IMR-90 (cell line): ENCODE data around the gene KLK1. TPM values are rescaled to one million over a fixed set of nuclear protein-coding genes. Genes with fewer than 3 reads are reported as not detected.
A peak's percentile ranks its signal among the peaks of the same experiment; 100 is the strongest.

Experiments used
- ATAC-seq: fragments of 200-7000 bp; cut with Tn5 transposase; 2 replicates; pipeline ENCODE4 v1.9.1; 2020; ENCODE audit warnings: low read depth, mild to moderate bottlenecking, moderate library complexity
- BruUV-seq: library from RNA; stranded (reverse); fragments of 400-500 nt; replicated peaks from 2 replicates; lab custom pipeline; 2021; lab: Mats Ljungman, UMichigan
- CTCF ChIA-PET: fragments of 300-600 bp; formaldehyde crosslinking; extraction: SDS; loops from one replicate; lab custom pipeline; 2021; ENCODE audit warnings: antibody characterized with exemption; lab: Yijun Ruan, JAX
- POLR2A ChIA-PET: fragments of 300-600 bp; sonication (Branson Sonifier 250); formaldehyde crosslinking; loops from one replicate; lab custom pipeline; 2022; ENCODE audit warnings: antibody characterized with exemption; ENCODE audit not compliant: unreplicated experiment; lab: Charles Lee
- DNase-seq: peaks from one replicate; pipeline ENCODE4 v3.0.0; 2013
- H2AFZ ChIP-seq: replicated peaks from 2 replicates; pipeline ENCODE3; 2013; ENCODE audit warnings: low read length, mild to moderate bottlenecking; ENCODE audit not compliant: poor library complexity
- H2AK5ac ChIP-seq: 2 replicates; pipeline ENCODE4 v1.6.1; 2013; ENCODE audit warnings: low read depth, low read length, inconsistent platforms
- H2AK9ac ChIP-seq: replicated peaks from 2 replicates; pipeline ENCODE3; 2013; ENCODE audit warnings: mild to moderate bottlenecking, low read depth, low read length, moderate library complexity; ENCODE audit not compliant: poor library complexity
- H2BK120ac ChIP-seq: 2 replicates; pipeline ENCODE4 v1.6.1; 2013; ENCODE audit warnings: low read depth, low read length, inconsistent platforms
- H2BK15ac ChIP-seq: 3 replicates; pipeline ENCODE4 v1.6.1; 2013; ENCODE audit warnings: low read depth, low read length, inconsistent platforms
- H2BK20ac ChIP-seq: 2 replicates; pipeline ENCODE4 v1.6.1; 2013; ENCODE audit warnings: low read depth, mild to moderate bottlenecking, inconsistent platforms, low read length, moderate library complexity
- H2BK5ac ChIP-seq: 2 replicates; pipeline ENCODE4 v1.6.1; 2013; ENCODE audit warnings: mild to moderate bottlenecking, low read depth, low read length, inconsistent platforms; ENCODE audit not compliant: poor library complexity, severe bottlenecking
- H3K14ac ChIP-seq: replicated peaks from 2 replicates; pipeline ENCODE4 v1.6.1; 2013; ENCODE audit warnings: low read depth, low read length, inconsistent platforms
- H3K18ac ChIP-seq: 2 replicates; pipeline ENCODE4 v1.6.1; 2013; ENCODE audit warnings: low read depth, low read length, control low read depth
- H3K23ac ChIP-seq: 2 replicates; pipeline ENCODE4 v1.6.1; 2013; ENCODE audit warnings: low read depth, low read length, inconsistent platforms
- H3K27ac ChIP-seq: 2 replicates; pipeline ENCODE4 v1.5.1; 2013; ENCODE audit warnings: mild to moderate bottlenecking, control low read depth, low read length; ENCODE audit not compliant: insufficient read depth
- H3K27me3 ChIP-seq: 2 replicates; pipeline ENCODE4 v1.6.1; 2013; ENCODE audit warnings: low read length; ENCODE audit not compliant: control insufficient read depth, insufficient read depth
- H3K36me3 ChIP-seq: 2 replicates; pipeline ENCODE4 v1.6.1; 2013; ENCODE audit warnings: low read length, mixed read lengths; ENCODE audit not compliant: control insufficient read depth, insufficient read depth
- H3K4ac ChIP-seq: 2 replicates; pipeline ENCODE4 v1.6.1; 2013; ENCODE audit warnings: low read depth, low read length, inconsistent platforms
- H3K4me1 ChIP-seq: 2 replicates; pipeline ENCODE4 v1.6.1; 2013; ENCODE audit warnings: low read length, mixed read lengths; ENCODE audit not compliant: control insufficient read depth, insufficient read depth
- H3K4me2 ChIP-seq: 2 replicates; pipeline ENCODE4 v1.6.1; 2013; ENCODE audit warnings: low read depth, mild to moderate bottlenecking, control low read depth, low read length, moderate library complexity
- H3K4me3 ChIP-seq: 2 replicates; pipeline ENCODE4 v1.5.1; 2013; ENCODE audit warnings: low read depth, mild to moderate bottlenecking, control low read depth, low read length, moderate library complexity; ENCODE audit not compliant: insufficient read depth
- H3K56ac ChIP-seq: 2 replicates; pipeline ENCODE4 v1.6.1; 2013; ENCODE audit warnings: low read length, inconsistent platforms; ENCODE audit not compliant: insufficient read depth; ENCODE audit errors: extremely low read depth
- H3K79me1 ChIP-seq, 2 experiments: 2 replicates each; pipeline ENCODE4 v1.6.1; 2013; ENCODE audit warnings: low read length in 2 of 2, inconsistent platforms in 1 of 2, low read depth in 1 of 2
- H3K9ac ChIP-seq: 2 replicates; pipeline ENCODE4 v1.6.1; 2013; ENCODE audit warnings: low read depth, low read length, control low read depth
- H3K9me1 ChIP-seq: 2 replicates; pipeline ENCODE4 v1.6.1; 2013; ENCODE audit warnings: low read length, inconsistent platforms; ENCODE audit not compliant: insufficient read depth
- H3K9me3 ChIP-seq: 2 replicates; pipeline ENCODE4 v1.6.1; 2013; ENCODE audit warnings: low read length; ENCODE audit not compliant: control insufficient read depth, insufficient read depth
- H4K20me1 ChIP-seq: 2 replicates; pipeline ENCODE4 v1.6.1; 2013; ENCODE audit warnings: low read length, inconsistent platforms; ENCODE audit not compliant: insufficient read depth
- H4K5ac ChIP-seq: 2 replicates; pipeline ENCODE4 v1.6.1; 2013; ENCODE audit warnings: mild to moderate bottlenecking, low read depth, low read length, control low read depth
- H4K8ac ChIP-seq, 2 experiments: 2 replicates each; pipeline ENCODE4 v1.6.1; 2013; ENCODE audit warnings: low read depth in 2 of 2, low read length in 2 of 2, control low read depth in 1 of 2, inconsistent platforms in 1 of 2
- H4K91ac ChIP-seq: 2 replicates; pipeline ENCODE4 v1.6.1; 2013; ENCODE audit warnings: low read depth, low read length, inconsistent platforms; ENCODE audit not compliant: insufficient read depth
- BHLHE40 ChIP-seq: fragments of 150-350 bp; IDR thresholded peaks from 2 replicates; pipeline ENCODE4 v1.6.1; 2016; ENCODE audit warnings: mild to moderate bottlenecking, low read depth, low read length
- CEBPB ChIP-seq: IDR thresholded peaks from 2 replicates; pipeline ENCODE4 v1.6.1; 2012; ENCODE audit warnings: low read depth, low read length, improper control_type of control experiment
- CHD1 ChIP-seq: IDR thresholded peaks from 2 replicates; pipeline ENCODE4 v1.6.1; 2012; ENCODE audit warnings: low read depth, low read length, improper control_type of control experiment
- FOS ChIP-seq: fragments of 150-350 bp; IDR thresholded peaks from 2 replicates; pipeline ENCODE4 v1.6.1; 2016; ENCODE audit warnings: low read depth, low read length
- MAFK ChIP-seq: IDR thresholded peaks from 2 replicates; pipeline ENCODE4 v1.6.1; 2012; ENCODE audit warnings: low read depth, low read length, improper control_type of control experiment
- MAZ ChIP-seq: IDR thresholded peaks from 2 replicates; pipeline ENCODE4 v1.6.1; 2012; ENCODE audit warnings: low read depth, mild to moderate bottlenecking, low read length, improper control_type of control experiment, moderate library complexity, borderline replicate concordance
- MXI1 ChIP-seq: IDR thresholded peaks from 2 replicates; pipeline ENCODE4 v1.6.1; 2012; ENCODE audit warnings: low read depth, mild to moderate bottlenecking, low read length, moderate library complexity, borderline replicate concordance
- NFE2L2 ChIP-seq: fragments of 150-350 bp; IDR thresholded peaks from 2 replicates; pipeline ENCODE4 v1.6.1; 2016; ENCODE audit warnings: low read depth, mild to moderate bottlenecking, low read length
- POLR2A ChIP-seq: IDR thresholded peaks from 2 replicates; pipeline ENCODE4 v1.6.1; 2012; ENCODE audit warnings: mild to moderate bottlenecking, low read depth, low read length
- RAD21 ChIP-seq: IDR thresholded peaks from 2 replicates; pipeline ENCODE4 v1.6.1; 2012; ENCODE audit warnings: low read length, improper control_type of control experiment
- RCOR1 ChIP-seq: IDR thresholded peaks from 2 replicates; pipeline ENCODE4 v1.6.1; 2012; ENCODE audit warnings: mild to moderate bottlenecking, low read length, improper control_type of control experiment; ENCODE audit not compliant: insufficient replicate concordance
- SMC3 ChIP-seq: fragments of 150-350 bp; IDR thresholded peaks from 2 replicates; pipeline ENCODE4 v1.6.1; 2016; ENCODE audit warnings: low read depth, mild to moderate bottlenecking, antibody characterized with exemption, low read length, moderate library complexity
- WGBS, 2 experiments: methylation state at CpG; one replicate each; pipeline versions ENCODE4 v1.1.5 to v1.1.7; 2013; ENCODE audit warnings: missing lambda C conversion rate in 2 of 2; ENCODE audit not compliant: insufficient read length in 1 of 2; ENCODE audit errors: extremely low coverage in 2 of 2; 5-methylcytosine and 5-hydroxymethylcytosine counted together
- dilution Hi-C: fragments of 300-500 bp; cut with HindIII; formaldehyde crosslinking; loops from one replicate; pipeline ENCODE4 v1.14.3; 2018; ENCODE audit warnings: low sequenced_read_pairs; ENCODE audit not compliant: unreplicated experiment
- in situ Hi-C: fragments of 300-500 bp; cut with MboI; formaldehyde crosslinking; loops from 3 replicates; pipeline ENCODE4 v1.14.3; 2019; ENCODE audit warnings: low sequenced_read_pairs, inconsistent platforms, mixed read lengths
- intact Hi-C: fragments of 100-400 bp; cut with micrococcal nuclease; formaldehyde crosslinking; loops from 2 replicates; pipeline ENCODE4 v1.10.0; 2022
- polyA plus RNA-seq, 3 experiments: library from polyadenylated mRNA; depleted of rRNA; stranded (reverse); fragments of >200 nt; gene quantifications; 2 replicates each; pipeline ENCODE4 v1.2.3, GENCODE V29; 2012; ENCODE audit warnings: low replicate concordance in 1 of 3
- total RNA-seq: library from RNA; depleted of rRNA; stranded (reverse); fragments of >200 nt; gene quantifications from 2 replicates; pipeline ENCODE4 v1.2.3, GENCODE V29; 2012
- TF ChIP-seq, protein P1 (sequence below): fragments of 150-350 bp; IDR thresholded peaks from 2 replicates; pipeline ENCODE4 v1.6.1; 2016; ENCODE audit warnings: low read depth, mild to moderate bottlenecking, low read length, moderate library complexity, borderline replicate concordance
- TF ChIP-seq, protein P2 (sequence below): fragments of 150-350 bp; IDR thresholded peaks from 2 replicates; pipeline ENCODE4 v1.6.1; 2017; ENCODE audit warnings: mild to moderate bottlenecking, antibody characterized with exemption, low read length, low read depth
- TF ChIP-seq, protein P3 (sequence below): conservative IDR thresholded peaks from 2 replicates; pipeline ENCODE4 v1.5.1; 2012; ENCODE audit warnings: mild to moderate bottlenecking, low read depth, low read length, improper control_type of control experiment

Gene KLK1
- total and polyA plus RNA-seq, 2 of the 4 experiments (the other 2 are of a cell fraction): not detected

DNA sequence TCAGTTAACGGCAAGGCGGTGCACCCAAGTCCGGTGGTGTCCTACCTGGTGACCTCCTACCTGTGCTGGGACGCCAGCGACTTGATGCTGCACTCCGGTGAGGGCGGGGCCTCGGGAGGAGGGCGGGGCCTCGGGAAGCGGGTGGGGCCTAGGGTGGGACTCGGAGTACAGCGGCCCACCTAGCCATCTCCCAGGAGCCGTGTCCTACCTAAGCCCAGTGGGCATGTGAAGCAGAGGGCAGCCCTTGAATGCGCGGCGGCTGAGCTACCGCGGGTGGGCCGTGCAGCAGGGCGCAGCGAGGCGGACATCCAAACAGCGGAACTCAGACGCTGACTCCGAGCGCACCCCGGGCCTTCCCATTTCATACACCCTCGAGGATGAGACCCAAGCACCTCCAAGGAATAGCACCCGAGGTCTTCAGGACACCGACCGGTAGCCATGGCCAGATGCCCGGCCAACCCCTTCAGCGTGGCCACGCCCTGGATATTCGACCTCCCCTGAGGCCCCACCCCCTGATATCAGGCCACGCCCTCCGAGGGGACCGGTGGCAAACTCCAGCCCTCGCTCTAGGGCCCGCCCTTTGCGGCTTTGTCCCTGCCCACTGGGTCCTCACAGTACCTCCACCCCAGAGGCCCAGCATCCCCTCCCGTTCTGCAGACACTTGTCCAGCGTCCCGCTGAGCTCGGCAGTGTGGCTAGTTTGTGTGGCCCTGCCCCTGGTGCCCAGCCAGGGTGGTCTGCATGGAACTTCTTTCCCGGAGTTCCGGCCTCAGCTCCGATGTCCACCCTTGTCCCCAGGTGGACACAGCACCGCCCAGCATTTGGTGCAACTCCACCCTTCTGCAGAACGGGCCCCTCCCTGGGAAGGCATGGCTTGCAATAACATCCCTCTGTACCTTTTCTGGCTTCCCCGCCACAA lies 5.4 kb downstream of the KLK1 start:
- Histone ChIP-seq H3K4me1 (no peaks in the 10 kb centered on the region), H2BK20ac (no peak overlapping the region), H3K9me1 (no peaks in the 10 kb centered on the region), H2BK5ac (no peak overlapping the region), H4K20me1 (no peaks in the 10 kb centered on the region), H3K23ac (no peak overlapping the region), H4K91ac (no peak overlapping the region), H3K79me1 (no peaks in the 10 kb centered on the region), H3K14ac (no peak overlapping the region), H4K5ac (no peak overlapping the region), H3K27me3 (peaks cover 45% of the 10 kb centered on the region), H3K4ac (no peak overlapping the region), H2AK5ac (no peak overlapping the region), H3K27ac (no peak overlapping the region), H3K4me2 (peak overlapping the region; percentile 77), H4K8ac (no peak overlapping the region), H3K18ac (no peak overlapping the region), H3K4me3 (peak overlapping the region; percentile 42), H3K36me3 (no peaks in the 10 kb centered on the region), H3K9me3 (no peaks in the 10 kb centered on the region), H3K56ac (no peak overlapping the region), H2AK9ac (no peak overlapping the region), H2BK120ac (no peak overlapping the region), H2BK15ac (no peak overlapping the region), H3K9ac (no peak overlapping the region), H2AFZ (peak overlapping the region; percentile 85)
- ATAC-seq: peak; percentile 87
- no TSS peak for BruUV-seq
- no peak for DNase-seq
- POLR2A ChIA-PET: no interaction called here
- in situ Hi-C loops: no loop called here
- CTCF ChIA-PET: no interaction called here
- dilution Hi-C loops: no loop called here
- intact Hi-C loops: no loop called here
- 12% methylated on average over 27 of the region's 52 CpGs; no CpG with 5 or more reads in 1 of the 2 experiments for WGBS, 2 experiments
- TF ChIP-seq CEBPB (no peak), BHLHE40 (no peak), RCOR1 (no peak), MXI1 (no peak), SMC3 (no peak), NFE2L2 (no peak), POLR2A (no peak), MAFK (no peak), RAD21 (no peak), MAZ (no peak), FOS (no peak), CHD1 (no peak)
- TF ChIP-seq, protein P1, sequence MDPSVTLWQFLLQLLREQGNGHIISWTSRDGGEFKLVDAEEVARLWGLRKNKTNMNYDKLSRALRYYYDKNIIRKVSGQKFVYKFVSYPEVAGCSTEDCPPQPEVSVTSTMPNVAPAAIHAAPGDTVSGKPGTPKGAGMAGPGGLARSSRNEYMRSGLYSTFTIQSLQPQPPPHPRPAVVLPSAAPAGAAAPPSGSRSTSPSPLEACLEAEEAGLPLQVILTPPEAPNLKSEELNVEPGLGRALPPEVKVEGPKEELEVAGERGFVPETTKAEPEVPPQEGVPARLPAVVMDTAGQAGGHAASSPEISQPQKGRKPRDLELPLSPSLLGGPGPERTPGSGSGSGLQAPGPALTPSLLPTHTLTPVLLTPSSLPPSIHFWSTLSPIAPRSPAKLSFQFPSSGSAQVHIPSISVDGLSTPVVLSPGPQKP: no peak
- TF ChIP-seq, protein P2, sequence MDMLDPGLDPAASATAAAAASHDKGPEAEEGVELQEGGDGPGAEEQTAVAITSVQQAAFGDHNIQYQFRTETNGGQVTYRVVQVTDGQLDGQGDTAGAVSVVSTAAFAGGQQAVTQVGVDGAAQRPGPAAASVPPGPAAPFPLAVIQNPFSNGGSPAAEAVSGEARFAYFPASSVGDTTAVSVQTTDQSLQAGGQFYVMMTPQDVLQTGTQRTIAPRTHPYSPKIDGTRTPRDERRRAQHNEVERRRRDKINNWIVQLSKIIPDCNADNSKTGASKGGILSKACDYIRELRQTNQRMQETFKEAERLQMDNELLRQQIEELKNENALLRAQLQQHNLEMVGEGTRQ: no peak
- TF ChIP-seq, protein P3, sequence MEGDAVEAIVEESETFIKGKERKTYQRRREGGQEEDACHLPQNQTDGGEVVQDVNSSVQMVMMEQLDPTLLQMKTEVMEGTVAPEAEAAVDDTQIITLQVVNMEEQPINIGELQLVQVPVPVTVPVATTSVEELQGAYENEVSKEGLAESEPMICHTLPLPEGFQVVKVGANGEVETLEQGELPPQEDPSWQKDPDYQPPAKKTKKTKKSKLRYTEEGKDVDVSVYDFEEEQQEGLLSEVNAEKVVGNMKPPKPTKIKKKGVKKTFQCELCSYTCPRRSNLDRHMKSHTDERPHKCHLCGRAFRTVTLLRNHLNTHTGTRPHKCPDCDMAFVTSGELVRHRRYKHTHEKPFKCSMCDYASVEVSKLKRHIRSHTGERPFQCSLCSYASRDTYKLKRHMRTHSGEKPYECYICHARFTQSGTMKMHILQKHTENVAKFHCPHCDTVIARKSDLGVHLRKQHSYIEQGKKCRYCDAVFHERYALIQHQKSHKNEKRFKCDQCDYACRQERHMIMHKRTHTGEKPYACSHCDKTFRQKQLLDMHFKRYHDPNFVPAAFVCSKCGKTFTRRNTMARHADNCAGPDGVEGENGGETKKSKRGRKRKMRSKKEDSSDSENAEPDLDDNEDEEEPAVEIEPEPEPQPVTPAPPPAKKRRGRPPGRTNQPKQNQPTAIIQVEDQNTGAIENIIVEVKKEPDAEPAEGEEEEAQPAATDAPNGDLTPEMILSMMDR: no peak
